Liver (tissue), 3 donors: ENCODE data around the gene RNASE3.
"Not testable (repeated sequence)": the region's sequence is repeated elsewhere in the genome, so short reads cannot be mapped to it uniquely, and the experiment has no call there.

ENCODE experiments used
- CTCF ChIP-seq: fragments of 150-350 bp; IDR thresholded peaks from 2 replicates; pipeline ENCODE4 v1.5.1; 2017; ENCODE audit warnings: improper control_type of control experiment, low read depth, low read length; ENCODE audit not compliant: missing input control
- EGR1 ChIP-seq, 2 donors: IDR thresholded peaks; 2 replicates each; pipeline ENCODE4 v1.6.1; 2016 to 2018; ENCODE audit warnings: antibody characterized with exemption in 2 of 2, low read depth in 2 of 2
- FOXA1 ChIP-seq: IDR thresholded peaks from 2 replicates; pipeline ENCODE4 v1.6.1; 2016; ENCODE audit warnings: antibody characterized with exemption
- GABPA ChIP-seq, 2 donors: IDR thresholded peaks in 1 of 2; conservative IDR thresholded peaks in 1 of 2; 2 replicates each; pipeline ENCODE4 v1.6.1; 2016; ENCODE audit warnings: antibody characterized with exemption in 2 of 2, mild to moderate bottlenecking in 1 of 2, moderate library complexity in 1 of 2
- HNF4G ChIP-seq: IDR thresholded peaks from 2 replicates; pipeline ENCODE4 v1.6.1; 2016; ENCODE audit warnings: antibody characterized with exemption
- JUND ChIP-seq, 2 donors: IDR thresholded peaks; 2 replicates each; pipeline ENCODE4 v1.6.1; 2016; ENCODE audit warnings: antibody characterized with exemption in 2 of 2
- MAX ChIP-seq: IDR thresholded peaks from 2 replicates; pipeline ENCODE4 v1.6.1; 2016; ENCODE audit warnings: antibody characterized with exemption
- NR2F2 ChIP-seq: IDR thresholded peaks from 2 replicates; pipeline ENCODE4 v1.6.1; 2016; ENCODE audit warnings: antibody characterized with exemption
- RAD21 ChIP-seq, 2 donors: IDR thresholded peaks; 2 replicates each; pipeline ENCODE4 v1.6.1; 2016; ENCODE audit warnings: antibody characterized with exemption in 2 of 2, mild to moderate bottlenecking in 2 of 2
- REST ChIP-seq: IDR thresholded peaks from 2 replicates; pipeline ENCODE4 v1.6.1; 2016; ENCODE audit warnings: antibody characterized with exemption, mild to moderate bottlenecking
- RXRA ChIP-seq, 2 donors: IDR thresholded peaks; 2 replicates each; pipeline ENCODE4 v1.6.1; 2017 to 2018; ENCODE audit warnings: antibody characterized with exemption in 2 of 2, mild to moderate bottlenecking in 1 of 2
- SP1 ChIP-seq: IDR thresholded peaks from 2 replicates; pipeline ENCODE4 v1.6.1; 2018; ENCODE audit warnings: antibody characterized with exemption, mild to moderate bottlenecking
- TAF1 ChIP-seq: conservative IDR thresholded peaks from 2 replicates; pipeline ENCODE4 v1.6.1; 2016; ENCODE audit warnings: antibody characterized with exemption, mild to moderate bottlenecking
- YY1 ChIP-seq: IDR thresholded peaks from 2 replicates; pipeline ENCODE4 v1.6.1; 2016; ENCODE audit warnings: antibody characterized with exemption, mild to moderate bottlenecking
- donor health status: healthy.
- donor health status: healthy.

- TF ChIP-seq REST; RAD21 (IDR thresholded peaks at IDR 0.05); JUND (IDR thresholded peaks at IDR 0.05); CTCF; MAX; EGR1 (IDR thresholded peaks at IDR 0.05; ENCODE audit: low read depth in 2 of 2); TAF1; HNF4G; GABPA (IDR thresholded peaks at IDR 0.05 in 1 of 2, conservative IDR thresholded peaks at IDR 0.05 in 1 of 2); YY1; SP1; RXRA (IDR thresholded peaks at IDR 0.05); NR2F2; FOXA1: not testable (repeated sequence)
These were observed 19.6 kb downstream of the RNASE3 start for GRCh38 chr14:20910822-20911221.
